Testis (tissue), 3 donors: ENCODE data around the gene XRN2. TPM values are rescaled to one million over a fixed set of nuclear protein-coding genes. Genes with fewer than 3 reads are reported as not detected.

ENCODE experiments used
- DNase-seq: peaks from one replicate; pipeline ENCODE4 v3.0.0-alpha.2; 2019
- H3K27ac ChIP-seq, 2 donors: fragments of 200-600 bp; sonication (generic); one replicate each; pipeline ENCODE4 v1.5.1; 2019
- H3K27me3 ChIP-seq: fragments of 200-600 bp; sonication (generic); one replicate; pipeline ENCODE4 v1.5.1; 2019
- H3K36me3 ChIP-seq: fragments of 200-600 bp; sonication (generic); one replicate; pipeline ENCODE4 v1.5.1; 2017; ENCODE audit warnings: low read depth; ENCODE audit errors: missing control alignments
- H3K4me1 ChIP-seq: fragments of 200-600 bp; sonication (generic); one replicate; pipeline ENCODE4 v1.5.1; 2019
- H3K4me3 ChIP-seq, 2 donors: fragments of 200-600 bp; sonication (generic); one replicate each; pipeline ENCODE4 v1.5.1; 2017 to 2019
- H3K9me3 ChIP-seq: fragments of 200-600 bp; sonication (generic); one replicate; pipeline ENCODE4 v1.5.1; 2017
- POLR2A ChIP-seq: fragments of 450-650 bp; IDR thresholded peaks from one replicate; pipeline ENCODE4 v1.6.1; 2017; ENCODE audit warnings: antibody characterized with exemption, mild to moderate bottlenecking, moderate library complexity
- WGBS, 2 donors: methylation state at CpG; one replicate each; pipeline ENCODE4 v1.1.5; 2018; 5-methylcytosine and 5-hydroxymethylcytosine counted together
- intact Hi-C: fragments of 100-400 bp; cut with DNase I; formaldehyde crosslinking; loops from one replicate; pipeline ENCODE4 v1.15.1; 2023; ENCODE audit warnings: low total_unique reads
- polyA plus RNA-seq: library from polyadenylated mRNA; stranded (reverse); fragments of 350-450 nt; fragmentation: Illumina TruSeq; extraction: RNeasy Lipid Tissue Mini Kit (QIAGEN cat#74804); gene quantifications from one replicate; pipeline ENCODE4 v1.2.3, GENCODE V29; 2014; ENCODE audit warnings: low read depth, low replicate concordance; ENCODE audit not compliant: insufficient read depth
- total RNA-seq, 2 donors: library from RNA; depleted of rRNA; stranded (reverse); fragments of >200 nt; gene quantifications; one replicate each; pipeline ENCODE4 v1.2.3, GENCODE V29; 2016
- TF ChIP-seq, protein P1 (sequence below), 3 experiments: fragments of 450-650 bp in 2 of 3; fragments of 200-600 bp in 1 of 3; sonication (generic) in 1 of 3; IDR thresholded peaks; one replicate each; pipeline ENCODE4 v1.5.1; 2016 to 2019; ENCODE audit warnings: antibody characterized with exemption in 3 of 3, mild to moderate bottlenecking in 2 of 3, moderate library complexity in 1 of 3

The XRN2 gene
- total and polyA plus RNA-seq, 3 donors from 2014 or later, result 55.4 to 64.5 (median 59.7) TPM

DNA sequence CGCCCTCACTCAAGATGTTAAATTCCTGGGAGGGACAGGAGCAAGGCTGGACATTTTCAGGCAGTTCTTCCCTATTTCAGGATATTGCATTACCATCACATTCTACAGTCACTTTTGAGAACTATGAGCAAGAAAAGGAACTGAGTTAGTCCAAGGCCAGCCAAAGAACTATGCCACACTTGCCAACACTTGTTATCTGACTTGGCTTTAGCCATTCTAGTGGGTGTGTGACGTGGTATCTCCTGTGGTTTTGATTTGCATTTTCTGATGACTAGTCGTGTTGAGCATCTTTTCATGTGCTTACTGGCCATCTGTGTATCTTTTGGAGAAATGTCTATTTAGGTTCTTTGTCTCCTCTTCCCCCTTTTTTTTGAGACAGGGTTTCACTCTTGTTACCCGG, 12.0 kb downstream of the XRN2 start:
- Histone ChIP-seq H3K27ac (no peak overlapping the region), H3K27me3 (no peaks in the 10 kb centered on the region), H3K36me3 (no peaks in the 10 kb centered on the region), H3K4me3 (no peak overlapping the region), H3K9me3 (no peaks in the 10 kb centered on the region), H3K4me1 (no peaks in the 10 kb centered on the region)
- WGBS, 2 donors, result 59 to 63% methylated on average over 4 of the region's 4 CpGs
- intact Hi-C loops, result no loop called here
- TF ChIP-seq, protein P1, sequence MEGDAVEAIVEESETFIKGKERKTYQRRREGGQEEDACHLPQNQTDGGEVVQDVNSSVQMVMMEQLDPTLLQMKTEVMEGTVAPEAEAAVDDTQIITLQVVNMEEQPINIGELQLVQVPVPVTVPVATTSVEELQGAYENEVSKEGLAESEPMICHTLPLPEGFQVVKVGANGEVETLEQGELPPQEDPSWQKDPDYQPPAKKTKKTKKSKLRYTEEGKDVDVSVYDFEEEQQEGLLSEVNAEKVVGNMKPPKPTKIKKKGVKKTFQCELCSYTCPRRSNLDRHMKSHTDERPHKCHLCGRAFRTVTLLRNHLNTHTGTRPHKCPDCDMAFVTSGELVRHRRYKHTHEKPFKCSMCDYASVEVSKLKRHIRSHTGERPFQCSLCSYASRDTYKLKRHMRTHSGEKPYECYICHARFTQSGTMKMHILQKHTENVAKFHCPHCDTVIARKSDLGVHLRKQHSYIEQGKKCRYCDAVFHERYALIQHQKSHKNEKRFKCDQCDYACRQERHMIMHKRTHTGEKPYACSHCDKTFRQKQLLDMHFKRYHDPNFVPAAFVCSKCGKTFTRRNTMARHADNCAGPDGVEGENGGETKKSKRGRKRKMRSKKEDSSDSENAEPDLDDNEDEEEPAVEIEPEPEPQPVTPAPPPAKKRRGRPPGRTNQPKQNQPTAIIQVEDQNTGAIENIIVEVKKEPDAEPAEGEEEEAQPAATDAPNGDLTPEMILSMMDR (IDR thresholded peaks at IDR 0.05), result no peak
- no peak for TF ChIP-seq POLR2A
- DNase-seq, result peak; percentile 21

DNA sequence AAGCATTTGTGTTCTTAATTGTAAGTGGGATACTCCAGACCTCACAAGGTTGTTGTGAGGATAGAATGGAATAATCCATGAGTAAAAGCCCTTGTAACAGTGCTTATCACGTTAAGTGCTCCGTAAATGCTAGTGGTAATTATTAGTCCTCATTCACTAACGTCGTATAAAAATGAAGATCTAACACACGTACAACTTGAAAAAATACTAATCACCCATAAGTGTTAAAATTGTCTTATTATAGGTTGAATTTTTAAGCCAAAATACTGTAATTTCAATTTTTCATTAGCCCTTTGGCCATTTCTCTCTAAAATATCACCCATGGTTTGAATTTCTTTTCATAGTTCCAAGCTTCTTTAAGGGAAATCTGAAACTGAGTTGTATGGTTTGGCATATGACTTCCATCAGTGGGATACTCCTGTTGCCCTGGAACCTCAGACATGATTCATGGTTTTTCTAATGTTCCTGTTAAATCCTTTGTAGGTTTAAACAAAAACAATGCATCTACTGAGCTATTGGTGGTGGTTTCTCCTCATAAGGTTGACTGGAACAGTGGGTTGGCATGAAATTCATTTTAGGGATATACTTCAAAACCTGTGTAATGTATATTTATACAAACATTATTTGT, 19.1 kb downstream of the XRN2 start:
- peaks cover 5% of the 10 kb centered on the region for H3K4me1 ChIP-seq
- H3K4me3 ChIP-seq, result no peak overlapping the region
- no peaks in the 10 kb centered on the region for H3K9me3 ChIP-seq
- no peaks in the 10 kb centered on the region for H3K27me3 ChIP-seq
- no peak for DNase-seq
- H3K36me3 ChIP-seq, result no peaks in the 10 kb centered on the region
- WGBS, 2 donors, result 95 to 96% methylated on average over 5 of the region's 5 CpGs
- no peak overlapping the region for H3K27ac ChIP-seq
- no peak for TF ChIP-seq POLR2A
- TF ChIP-seq, protein P1 (IDR thresholded peaks at IDR 0.05), result no peak
- intact Hi-C loops, result no loop called here

DNA sequence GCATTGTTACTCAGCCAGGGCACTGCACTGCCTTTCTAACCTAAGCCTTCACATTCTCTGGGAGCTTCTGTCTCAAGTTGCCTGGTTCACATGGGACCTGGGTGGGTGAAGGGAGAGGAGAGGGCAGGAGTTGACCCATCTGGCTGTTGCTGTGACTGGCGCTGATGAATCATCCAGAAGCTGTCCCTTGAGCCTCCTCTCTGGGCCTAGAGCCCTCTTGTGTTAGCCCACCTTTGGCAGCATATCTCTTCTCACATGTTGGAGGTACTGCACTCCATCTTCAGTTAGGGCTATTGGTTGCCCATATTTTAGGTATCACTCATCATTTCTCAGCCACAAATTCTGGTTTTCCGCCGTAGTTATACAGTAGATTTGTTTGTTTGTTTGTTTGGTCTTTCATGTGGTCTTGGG, 19.8 kb downstream of the XRN2 start:
- no peak for DNase-seq
- Histone ChIP-seq H3K4me3 (no peak overlapping the region), H3K36me3 (no peaks in the 10 kb centered on the region), H3K9me3 (no peaks in the 10 kb centered on the region), H3K27me3 (no peaks in the 10 kb centered on the region), H3K27ac (no peak overlapping the region), H3K4me1 (peaks cover 5% of the 10 kb centered on the region)
- TF ChIP-seq POLR2A, result no peak
- TF ChIP-seq, protein P1 (IDR thresholded peaks at IDR 0.05), result no peak
- intact Hi-C loops, result no loop called here
- WGBS, 2 donors, result 97% methylated on average over 3 of the region's 3 CpGs

DNA sequence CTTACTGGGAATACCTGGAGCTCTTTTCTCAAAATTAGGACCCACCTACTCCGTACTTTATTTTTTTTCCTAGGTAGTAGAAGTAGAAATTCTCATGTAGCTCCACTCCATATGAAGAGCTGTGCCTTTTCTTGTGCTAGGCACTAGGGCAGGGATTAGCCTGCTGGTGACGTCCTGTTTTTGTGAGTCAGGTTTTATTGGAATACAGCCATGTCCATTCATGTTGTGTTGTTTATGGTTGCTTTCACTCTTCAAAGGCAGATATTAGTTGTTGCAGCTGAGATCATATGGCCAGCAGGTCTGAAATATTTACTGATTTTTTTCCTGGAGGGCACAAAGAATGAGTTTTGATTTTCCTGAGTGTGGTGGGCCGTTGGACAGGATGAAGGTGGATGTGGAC, 20.5 kb downstream of the XRN2 start:
- WGBS, 2 donors, result 66 to 73% methylated on average over 3 of the region's 3 CpGs
- no peak overlapping the region for H3K4me3 ChIP-seq
- no peak for DNase-seq
- no peaks in the 10 kb centered on the region for H3K27me3 ChIP-seq
- intact Hi-C loops, result no loop called here
- no peaks in the 10 kb centered on the region for H3K36me3 ChIP-seq
- no peaks in the 10 kb centered on the region for H3K9me3 ChIP-seq
- TF ChIP-seq, protein P1 (IDR thresholded peaks at IDR 0.05), result no peak
- TF ChIP-seq POLR2A, result no peak
- H3K27ac ChIP-seq, result no peak overlapping the region
- H3K4me1 ChIP-seq, result peaks cover 5% of the 10 kb centered on the region

DNA sequence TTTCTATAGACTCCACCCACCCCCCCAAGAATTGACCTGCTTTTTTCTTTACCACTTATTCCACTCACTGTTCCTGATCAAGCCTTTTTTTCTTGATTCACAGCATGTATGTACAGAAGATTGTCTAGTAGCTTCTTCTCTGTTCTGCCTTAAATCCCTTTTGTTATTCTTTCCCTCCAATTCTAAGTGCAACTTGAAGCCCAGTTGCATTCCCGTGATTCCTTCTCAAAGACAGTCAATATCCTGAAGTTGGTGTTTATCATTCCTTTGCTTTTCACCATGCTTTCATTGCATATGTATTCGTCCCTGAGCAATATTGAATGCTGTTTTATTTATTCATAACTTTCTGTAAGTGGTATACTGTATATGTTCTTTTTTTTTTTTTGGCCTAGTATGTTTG, 21.0 kb downstream of the XRN2 start:
- no peak for DNase-seq
- no peak for TF ChIP-seq POLR2A
- TF ChIP-seq, protein P1 (IDR thresholded peaks at IDR 0.05), result no peak
- WGBS, 2 donors, result 81 to 84% methylated on average over 2 of the region's 2 CpGs
- intact Hi-C loops, result no loop called here
- Histone ChIP-seq H3K4me3 (no peak overlapping the region), H3K27ac (no peak overlapping the region), H3K36me3 (no peaks in the 10 kb centered on the region), H3K9me3 (no peaks in the 10 kb centered on the region), H3K4me1 (peaks cover 5% of the 10 kb centered on the region), H3K27me3 (no peaks in the 10 kb centered on the region)
